Measurements from ENCODE around the gene GALNT6.

DNA sequence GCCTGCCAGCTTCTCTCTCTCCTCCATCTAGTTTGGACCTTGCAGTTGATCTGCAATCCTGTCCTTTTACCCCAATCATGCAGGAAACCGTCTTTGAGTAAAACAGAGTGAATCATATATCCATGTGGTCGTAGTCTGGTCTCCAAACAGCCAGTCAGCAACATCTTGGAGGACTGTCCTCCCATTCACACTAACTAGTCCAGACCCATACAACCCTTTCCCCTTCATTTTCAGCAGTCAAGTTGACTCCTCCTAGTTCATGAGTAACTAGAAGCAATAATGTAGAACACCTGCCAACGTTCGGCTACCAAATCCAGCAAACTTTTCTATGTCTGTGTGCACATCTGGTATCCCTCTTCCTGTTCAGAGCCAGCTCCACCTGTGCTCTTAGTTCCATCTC, 56.4 kb downstream of the GALNT6 start:
- TF ChIP-seq GATAD2A (IDR thresholded peaks at IDR 0.05) (no peak), POLR2A (conservative IDR thresholded peaks at IDR 0.05) (no peak), CBX8 (IDR thresholded peaks at IDR 0.05; ENCODE audit: borderline replicate concordance, extremely low read depth, low read depth, low read length, poor library complexity, severe bottlenecking) (no peak), BHLHE40 (IDR thresholded peaks at IDR 0.05; ENCODE audit: low read length) (no peak), PTBP1 (IDR thresholded peaks at IDR 0.05; ENCODE audit: low read depth, low read length) (no peak), PHTF2 (CRISPR knock-in tag; IDR thresholded peaks at IDR 0.05) (no peak), HNRNPL (IDR thresholded peaks at IDR 0.05; ENCODE audit: low read depth, low read length) (no peak), ZNF398 (CRISPR knock-in tag; IDR thresholded peaks at IDR 0.05) (no peak), ZKSCAN3 (CRISPR knock-in tag; IDR thresholded peaks at IDR 0.05) (no peak), CHD1 (IDR thresholded peaks at IDR 0.05; ENCODE audit: low read length) (no peak), ZNF253 (CRISPR knock-in tag; conservative IDR thresholded peaks at IDR 0.05) (no peak)
- TF ChIP-seq, protein P1, sequence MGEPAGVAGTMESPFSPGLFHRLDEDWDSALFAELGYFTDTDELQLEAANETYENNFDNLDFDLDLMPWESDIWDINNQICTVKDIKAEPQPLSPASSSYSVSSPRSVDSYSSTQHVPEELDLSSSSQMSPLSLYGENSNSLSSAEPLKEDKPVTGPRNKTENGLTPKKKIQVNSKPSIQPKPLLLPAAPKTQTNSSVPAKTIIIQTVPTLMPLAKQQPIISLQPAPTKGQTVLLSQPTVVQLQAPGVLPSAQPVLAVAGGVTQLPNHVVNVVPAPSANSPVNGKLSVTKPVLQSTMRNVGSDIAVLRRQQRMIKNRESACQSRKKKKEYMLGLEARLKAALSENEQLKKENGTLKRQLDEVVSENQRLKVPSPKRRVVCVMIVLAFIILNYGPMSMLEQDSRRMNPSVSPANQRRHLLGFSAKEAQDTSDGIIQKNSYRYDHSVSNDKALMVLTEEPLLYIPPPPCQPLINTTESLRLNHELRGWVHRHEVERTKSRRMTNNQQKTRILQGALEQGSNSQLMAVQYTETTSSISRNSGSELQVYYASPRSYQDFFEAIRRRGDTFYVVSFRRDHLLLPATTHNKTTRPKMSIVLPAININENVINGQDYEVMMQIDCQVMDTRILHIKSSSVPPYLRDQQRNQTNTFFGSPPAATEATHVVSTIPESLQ (CRISPR knock-in tag; IDR thresholded peaks at IDR 0.05) = no peak
